HG03575 (cell line): ENCODE results near the gene GALNTL6.
A peak's percentile ranks its signal among the peaks of the same experiment; 100 is the strongest.
"Not testable (repeated sequence)": the region's sequence is repeated elsewhere in the genome, so short reads cannot be mapped to it uniquely, and the experiment has no call there.

ENCODE experiments used
- ATAC-seq: cut with Tn5 transposase; IDR thresholded peaks from one replicate; pipeline ENCODE4 v1.9.1; 2021; ENCODE audit not compliant: unreplicated experiment, insufficient number of reproducible peaks, low FRiP score; ENCODE audit errors: extremely low read depth

Gene GALNTL6

GRCh38 chr4:172844556-172844955 is 1031.4 kb downstream of the GALNTL6 start:
- ATAC-seq, result no peak

DNA sequence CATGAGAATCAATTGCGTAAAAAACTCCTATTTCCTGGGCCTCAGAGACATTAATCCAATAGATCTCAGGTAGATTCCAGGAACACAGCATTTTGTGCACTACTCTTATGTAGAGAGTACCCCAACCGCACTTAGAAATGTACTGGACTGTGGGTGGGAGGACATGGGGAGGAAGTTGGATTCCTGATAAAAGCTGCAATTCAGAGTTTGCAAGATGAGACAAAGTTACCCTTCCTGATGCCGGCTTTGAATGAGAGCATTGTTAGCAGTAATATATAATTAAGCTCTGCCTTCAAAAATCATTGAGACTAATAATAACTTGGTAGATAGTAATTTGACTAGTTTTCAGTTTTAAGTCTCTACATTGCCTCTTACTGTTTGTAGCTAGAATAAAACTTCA is 1032.1 kb downstream of the GALNTL6 start:
- ATAC-seq, result no peak

- ATAC-seq, result no peak
These were observed 1037.6 kb downstream of the GALNTL6 start for GRCh38 chr4:172850838-172851237.

DNA sequence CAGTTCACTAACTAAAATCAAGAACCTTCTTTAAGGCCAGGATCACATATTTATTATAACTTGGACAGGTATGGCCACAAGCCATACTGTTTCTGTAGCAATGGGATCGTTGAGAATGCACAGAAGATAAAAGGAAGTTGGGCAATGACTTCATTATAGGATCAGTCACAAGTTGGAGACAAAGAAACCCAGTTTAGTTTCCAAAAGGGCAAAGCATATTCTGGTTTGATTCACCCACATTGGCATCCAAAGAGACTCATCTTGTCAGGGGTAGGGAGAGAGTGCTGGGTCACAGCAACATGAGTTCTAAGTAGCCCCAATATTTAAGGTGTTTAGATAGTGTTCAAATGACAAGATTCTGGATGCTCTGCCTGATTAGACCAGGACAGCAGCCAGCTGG is 1038.3 kb downstream of the GALNTL6 start:
- no peak for ATAC-seq

- ATAC-seq, result no peak
These were observed 1043.8 kb downstream of the GALNTL6 start for GRCh38 chr4:172857026-172857425.

DNA sequence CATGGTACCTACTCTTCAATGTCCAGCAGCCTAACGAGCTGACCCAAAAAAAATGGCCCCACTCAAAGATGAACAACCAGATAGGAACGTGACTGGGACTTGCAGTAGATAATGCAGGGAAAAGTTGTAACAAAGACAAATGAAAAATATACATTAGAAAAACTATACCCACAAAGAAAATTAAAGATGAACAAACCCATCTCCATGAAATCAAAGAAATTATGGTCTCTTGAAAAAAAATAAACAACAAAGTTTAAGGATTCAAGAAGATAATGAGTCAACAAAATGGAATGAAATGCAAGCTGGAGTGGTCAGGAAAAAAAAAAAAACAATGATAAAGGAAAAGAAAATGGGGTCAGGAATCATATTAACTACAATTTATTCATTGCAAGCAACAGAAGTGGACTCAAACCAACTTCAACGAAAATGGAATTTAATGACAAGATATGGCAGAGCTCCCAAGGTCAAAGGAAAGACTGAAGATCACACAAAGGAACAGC is 1045.6 kb downstream of the GALNTL6 start:
- ATAC-seq, result no peak

DNA sequence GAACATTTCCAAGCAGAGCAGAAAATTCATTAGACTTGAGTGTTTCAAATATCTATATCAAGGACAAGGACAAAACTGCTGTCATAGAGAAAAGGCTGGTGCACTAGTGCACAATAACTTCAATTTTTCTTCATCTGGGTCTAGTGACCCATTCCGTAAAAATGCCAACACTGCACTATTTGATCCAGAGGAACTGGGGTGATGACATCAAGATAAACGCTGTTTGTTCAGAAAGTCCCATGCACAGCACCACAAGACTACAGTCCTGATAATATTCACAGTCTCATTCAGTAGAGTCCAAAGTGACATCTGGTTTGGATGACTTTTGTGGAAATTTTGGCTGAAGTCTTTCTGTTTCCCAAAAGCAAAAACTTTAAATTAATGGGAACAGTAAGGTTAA is 1051.9 kb downstream of the GALNTL6 start:
- no peak for ATAC-seq

DNA sequence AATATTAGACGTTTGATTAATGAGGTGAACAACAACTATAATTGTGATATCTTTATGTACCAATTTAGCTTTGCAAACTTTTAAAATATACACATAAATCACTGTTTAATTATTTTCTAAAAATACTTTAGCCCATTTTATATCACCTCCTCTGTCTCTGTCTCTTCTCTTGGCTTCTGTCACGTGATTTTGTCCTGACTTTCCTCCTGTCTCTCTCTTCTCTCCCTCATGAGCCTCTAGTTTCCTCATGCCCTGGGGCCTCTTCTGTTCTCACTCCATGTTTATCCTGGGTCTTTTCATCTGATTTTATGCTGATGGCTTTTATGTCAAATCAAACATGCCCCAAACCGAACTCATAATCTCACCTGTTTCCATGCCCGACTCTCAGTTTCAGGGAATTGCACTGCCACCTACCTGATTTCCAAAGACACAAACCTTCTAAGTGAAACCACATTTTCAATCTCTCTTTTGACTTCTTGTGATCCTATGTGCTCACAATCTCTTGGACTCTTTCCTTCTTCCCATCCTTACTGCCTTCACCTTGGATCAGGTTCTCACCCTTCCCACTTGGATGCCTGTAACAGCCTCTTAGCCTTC is 1052.4 kb downstream of the GALNTL6 start:
- no peak for ATAC-seq

- no peak for ATAC-seq
These were observed 1053.2 kb downstream of the GALNTL6 start for GRCh38 chr4:172866421-172866820.

DNA sequence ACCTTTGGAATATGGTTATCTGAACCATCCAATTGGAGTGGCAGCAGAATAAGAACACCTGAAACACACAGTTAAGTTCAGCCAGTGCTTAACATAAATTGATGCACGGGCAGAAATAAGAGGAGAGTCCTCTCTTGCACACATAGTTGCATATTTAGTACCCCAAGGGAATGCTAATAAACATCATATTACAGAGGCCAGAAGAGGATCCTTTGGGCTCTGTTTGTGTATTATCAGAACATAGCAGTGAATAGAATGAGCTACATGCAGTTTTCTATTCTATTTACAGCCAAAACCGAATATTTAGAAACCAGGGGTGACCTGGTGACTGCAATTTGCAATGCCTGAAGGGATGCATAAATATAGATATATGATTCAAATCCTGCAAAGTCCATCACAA is 1054.6 kb downstream of the GALNTL6 start:
- ATAC-seq, result no peak

DNA sequence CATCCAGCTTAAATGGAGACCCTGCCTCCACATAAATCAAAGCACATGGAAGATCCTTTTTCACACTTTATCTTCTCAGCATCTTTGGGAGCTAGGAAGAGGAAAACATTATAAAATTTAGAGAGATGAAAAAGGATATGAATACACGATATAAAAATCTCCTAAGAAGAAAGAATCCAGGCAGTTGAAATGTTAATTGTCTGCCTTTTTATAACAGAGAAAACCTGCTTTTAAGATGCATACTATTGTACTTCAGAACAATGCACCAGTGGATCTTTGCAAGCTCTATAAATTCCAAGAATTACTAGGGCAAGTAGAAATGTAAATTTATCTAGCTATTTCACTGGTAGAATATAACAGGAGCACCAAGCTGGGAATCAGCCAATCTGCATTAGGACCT is 1055.1 kb downstream of the GALNTL6 start:
- ATAC-seq, result no peak

- ATAC-seq, result no peak
These were observed 1056.5 kb downstream of the GALNTL6 start for GRCh38 chr4:172869621-172870268.

DNA sequence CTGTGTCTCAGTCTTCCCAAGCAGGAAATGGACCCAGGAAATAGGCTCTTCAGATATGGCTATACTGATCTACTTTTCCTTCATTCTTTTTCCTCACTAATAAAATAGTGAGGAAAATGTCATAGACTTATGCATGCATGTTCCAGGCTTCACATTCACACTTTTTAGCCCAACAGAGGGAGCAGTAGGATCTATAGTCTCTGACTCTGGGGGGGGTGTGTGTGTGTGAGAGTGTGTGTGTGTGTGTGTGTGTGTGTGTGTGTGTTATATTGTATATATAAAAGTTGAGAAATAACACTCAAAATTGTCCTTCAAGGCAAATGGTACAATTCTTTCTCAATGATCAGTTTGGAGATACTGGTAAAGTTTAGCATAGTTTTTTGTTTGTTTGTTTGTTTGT is 1058.2 kb downstream of the GALNTL6 start:
- ATAC-seq, result no peak

GRCh38 chr4:172874944-172875343 is 1061.7 kb downstream of the GALNTL6 start:
- ATAC-seq, result no peak

- ATAC-seq, result no peak
These were observed 1063.2 kb downstream of the GALNTL6 start for GRCh38 chr4:172876394-172876793.

DNA sequence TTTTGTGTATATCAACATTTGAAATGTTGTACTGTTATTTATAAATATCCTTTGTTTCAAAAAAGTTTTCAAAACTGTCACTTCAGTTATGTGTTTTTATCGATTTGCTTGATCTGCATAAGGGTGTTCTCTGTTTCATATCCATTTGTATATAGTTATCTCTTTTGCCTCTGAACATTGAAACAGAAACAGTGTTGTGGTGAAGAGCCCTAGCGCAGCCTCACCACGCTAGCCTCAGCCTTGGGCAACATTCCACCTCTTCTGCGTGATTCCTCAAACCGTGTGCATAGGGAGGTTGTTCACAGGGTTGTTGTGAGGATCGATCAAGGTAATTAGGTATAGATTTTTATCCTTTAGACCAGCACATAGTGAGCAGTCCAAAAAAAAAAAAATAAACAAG is 1068.4 kb downstream of the GALNTL6 start:
- no peak for ATAC-seq

DNA sequence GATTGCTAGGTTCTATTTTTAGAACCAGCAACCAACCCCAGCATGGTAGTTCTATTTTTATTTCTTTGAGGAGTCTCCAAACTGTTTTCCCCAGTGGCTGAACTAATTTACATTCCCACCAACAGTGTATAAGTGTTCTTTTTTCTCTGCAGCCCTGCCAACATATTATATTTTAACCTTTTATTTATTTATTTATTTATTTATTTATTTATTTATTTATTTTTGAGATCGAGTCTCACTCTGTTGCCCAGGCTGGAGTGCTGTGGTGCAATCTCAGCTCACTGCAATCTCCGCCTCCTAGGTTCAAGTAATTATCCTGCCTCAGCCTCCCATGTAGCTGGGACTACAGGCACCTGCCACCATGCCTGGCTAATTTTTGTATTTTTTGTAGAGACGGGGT is 1074.2 kb downstream of the GALNTL6 start:
- ATAC-seq, result not testable (repeated sequence)

DNA sequence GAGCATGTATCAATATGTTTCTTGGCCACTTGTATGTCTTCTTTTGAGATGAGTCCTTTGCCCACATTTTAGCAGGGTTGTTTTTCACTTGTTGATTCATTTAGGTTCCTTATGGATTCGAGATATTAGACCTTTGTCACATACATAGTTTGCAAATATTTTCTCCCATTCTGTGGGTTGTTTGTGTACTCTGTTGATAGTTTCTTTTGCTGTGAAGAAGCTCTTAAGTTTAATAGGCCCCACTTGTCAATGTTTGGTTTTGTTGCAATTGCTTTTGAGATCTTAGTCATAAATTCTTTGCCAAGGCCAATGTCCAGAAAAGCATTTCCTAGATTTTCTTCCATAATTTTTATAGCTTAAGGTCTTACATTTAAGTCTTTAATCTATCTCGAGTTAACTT is 1074.8 kb downstream of the GALNTL6 start:
- ATAC-seq, result no peak

- ATAC-seq, result peak; percentile 47
These were observed 1079.1 kb downstream of the GALNTL6 start for GRCh38 chr4:172892300-172892699.

DNA sequence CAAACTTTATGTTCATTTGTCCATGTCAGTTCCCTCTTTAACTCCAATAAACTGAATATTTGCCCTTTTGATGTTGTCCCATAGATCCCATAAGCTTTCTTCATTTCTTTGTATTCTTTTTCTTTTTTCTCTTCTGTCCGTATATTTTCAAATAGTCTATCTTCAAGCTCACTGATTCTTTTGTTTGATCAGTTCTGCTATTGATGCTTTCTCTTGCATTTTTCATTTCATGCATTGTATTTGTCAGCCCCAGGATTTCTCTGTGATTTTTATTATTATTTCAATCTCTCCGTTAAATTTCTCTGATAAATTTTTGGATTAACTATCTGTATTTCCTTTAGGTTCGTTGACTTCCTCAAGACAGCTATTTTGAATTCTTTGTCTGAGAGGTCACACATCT is 1082.5 kb downstream of the GALNTL6 start:
- ATAC-seq, result no peak

DNA sequence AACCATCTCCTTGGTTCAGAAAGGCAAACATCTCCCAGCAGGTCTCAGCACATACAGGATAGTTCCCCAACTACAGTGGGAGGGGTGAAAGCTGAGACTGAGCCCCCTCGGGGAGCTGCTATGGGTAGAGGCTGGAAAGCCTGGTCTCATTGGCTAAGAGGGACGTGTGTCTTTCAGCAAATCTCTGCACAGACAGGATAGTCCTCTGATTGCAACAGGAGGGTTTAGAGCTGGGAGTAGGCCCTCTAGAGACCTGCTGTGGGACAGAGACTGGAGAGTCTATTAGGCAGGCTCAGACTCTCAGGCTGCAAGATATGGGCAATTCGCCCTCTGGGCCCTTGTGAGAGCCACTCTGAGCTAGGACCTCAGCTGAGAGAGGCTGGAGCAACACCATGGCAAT is 1083.8 kb downstream of the GALNTL6 start:
- ATAC-seq, result no peak
